Spleen (tissue), 11 donors: ENCODE measurements around the gene IPO9. TPM values are rescaled to one million over a fixed set of nuclear protein-coding genes. Genes with fewer than 3 reads are reported as not detected.

Source experiments
- DNase-seq: peaks from one replicate; pipeline ENCODE4 v3.0.0-alpha.2; 2020
- H3K27ac ChIP-seq, 8 donors: fragments of 200-600 bp; sonication (generic) in 7 of 8; 1 replicate in 4 of 8; 2 replicates in 4 of 8; pipeline versions ENCODE4 v1.5.0 to v1.8.0; 2016 to 2021; ENCODE audit warnings: inconsistent platforms in 4 of 8, mild to moderate bottlenecking in 4 of 8, moderate library complexity in 1 of 8
- H3K27me3 ChIP-seq, 7 donors: fragments of 200-600 bp; sonication (generic) in 6 of 7; replicated peaks in 1 of 7; 1 replicate in 4 of 7; 2 replicates in 3 of 7; pipeline versions ENCODE4 v1.5.0 to v1.8.0; 2016 to 2021; ENCODE audit warnings: inconsistent platforms in 3 of 7, mild to moderate bottlenecking in 1 of 7
- H3K36me3 ChIP-seq, 6 donors: fragments of 200-600 bp; sonication (generic) in 5 of 6; 1 replicate in 4 of 6; 2 replicates in 2 of 6; pipeline versions ENCODE4 v1.5.0 to v1.8.0; 2016 to 2021; ENCODE audit warnings: inconsistent platforms in 2 of 6
- H3K4me1 ChIP-seq, 6 donors: fragments of 200-600 bp; sonication (generic) in 5 of 6; 1 replicate in 3 of 6; 2 replicates in 3 of 6; pipeline versions ENCODE4 v1.5.0 to v1.8.0; 2016 to 2021; ENCODE audit warnings: inconsistent platforms in 3 of 6
- H3K4me3 ChIP-seq, 8 donors: fragments of 200-600 bp; sonication (generic) in 7 of 8; 1 replicate in 4 of 8; 2 replicates in 4 of 8; pipeline versions ENCODE4 v1.5.0 to v1.8.0; 2016 to 2021; ENCODE audit warnings: inconsistent platforms in 4 of 8, mild to moderate bottlenecking in 4 of 8, moderate library complexity in 2 of 8
- H3K9me3 ChIP-seq, 8 donors: fragments of 200-600 bp; sonication (generic) in 7 of 8; 1 replicate in 4 of 8; 2 replicates in 4 of 8; pipeline versions ENCODE4 v1.5.0 to v1.8.0; 2016 to 2021; ENCODE audit warnings: inconsistent platforms in 4 of 8
- POLR2A ChIP-seq, 3 donors: fragments of 450-650 bp; IDR thresholded peaks; one replicate each; pipeline ENCODE4 v1.5.1; 2017; ENCODE audit warnings: antibody characterized with exemption in 3 of 3, mild to moderate bottlenecking in 1 of 3
- POLR2AphosphoS5 ChIP-seq, 3 donors: sonication (generic); formaldehyde crosslinking; IDR thresholded peaks; one replicate each; pipeline ENCODE4 v1.5.1; 2017; ENCODE audit warnings: antibody characterized with exemption in 3 of 3
- WGBS, 5 donors: extraction: QIAGEN DNeasy Blood & Tissue Kit in 3 of 5; methylation state at CpG; one replicate each; pipeline versions ENCODE4 v1.1.5 to v1.1.7; 2013 to 2018; 5-methylcytosine and 5-hydroxymethylcytosine counted together
- intact Hi-C: fragments of 100-400 bp; cut with DNase I; formaldehyde crosslinking; loops from one replicate; pipeline ENCODE4 v1.15.0; 2023; ENCODE audit warnings: low total_unique reads
- polyA plus RNA-seq, 3 donors: library from polyadenylated mRNA; stranded (reverse); fragments of 200-250 nt; gene quantifications; one replicate each; pipeline ENCODE4 v1.2.1, GENCODE V29; 2013
- total RNA-seq, 7 donors: library from RNA; depleted of rRNA in 3 of 7; stranded (reverse); fragments of >200 nt in 3 of 7; fragmentation: NEBNext Ultra II Directional in 4 of 7; extraction: Animal tissue kit (Norgen Biotek cat#: 25700) in 4 of 7; gene quantifications; one replicate each; pipeline versions ENCODE4 v1.1.0 to v1.2.1, GENCODE V29; 2016 to 2021
- TF ChIP-seq, protein P1 (sequence below), 11 experiments: fragments of 200-600 bp in 7 of 11; fragments of 450-650 bp in 4 of 11; sonication (generic) in 4 of 11; IDR thresholded peaks in 8 of 11; conservative IDR thresholded peaks in 3 of 11; 1 replicate in 7 of 11; 2 replicates in 4 of 11; pipeline versions ENCODE4 v1.4.0 to v1.8.0; 2016 to 2021; ENCODE audit warnings: antibody characterized with exemption in 11 of 11, inconsistent platforms in 4 of 11, mild to moderate bottlenecking in 1 of 11
- donor health status: healthy with polysubstance abuse.
- donor health status: DM: no; HTN: no; CAD: no; lungs with moderate emphysema.
- donor health status: DM: no; HTN: no; CAD: no.
- donor health status: Bipolar disorder and iron deficiency.
- donor health status: healthy.
- donor health status: DM: no; HTN: no; CAD: no.
- donor health status: DM: yes; HTN: yes; CAD: no.

The IPO9 gene
- total and polyA plus RNA-seq, 10 donors, result 13.8 to 35.7 (median 27.1) TPM

- Histone ChIP-seq H3K27me3 (peaks cover 0 to 10% (median 0%) of the 10 kb centered on the region in 7 donors), H3K9me3 (no peaks in the 10 kb centered on the region), H3K36me3 (peaks cover 0 to 10% (median 0%) of the 10 kb centered on the region in 6 donors), H3K4me1 (peaks cover 0 to 10% (median 4%) of the 10 kb centered on the region in 6 donors), H3K27ac (peak overlapping the region in 1 of 8 donors; percentile 43), H3K4me3 (peak overlapping the region in 1 of 8 donors; percentile 38)
- intact Hi-C loops, result no loop called here
- DNase-seq, result peak; percentile 88
- WGBS, 5 donors, result 10 to 13% (median 12%) methylated on average over 9 to 10 of the region's 10 CpGs
- TF ChIP-seq POLR2AphosphoS5 (IDR thresholded peaks at IDR 0.05) (peak; percentile 63 to 77 (median 74)), POLR2A (IDR thresholded peaks at IDR 0.05) (no peak)
- TF ChIP-seq, protein P1, sequence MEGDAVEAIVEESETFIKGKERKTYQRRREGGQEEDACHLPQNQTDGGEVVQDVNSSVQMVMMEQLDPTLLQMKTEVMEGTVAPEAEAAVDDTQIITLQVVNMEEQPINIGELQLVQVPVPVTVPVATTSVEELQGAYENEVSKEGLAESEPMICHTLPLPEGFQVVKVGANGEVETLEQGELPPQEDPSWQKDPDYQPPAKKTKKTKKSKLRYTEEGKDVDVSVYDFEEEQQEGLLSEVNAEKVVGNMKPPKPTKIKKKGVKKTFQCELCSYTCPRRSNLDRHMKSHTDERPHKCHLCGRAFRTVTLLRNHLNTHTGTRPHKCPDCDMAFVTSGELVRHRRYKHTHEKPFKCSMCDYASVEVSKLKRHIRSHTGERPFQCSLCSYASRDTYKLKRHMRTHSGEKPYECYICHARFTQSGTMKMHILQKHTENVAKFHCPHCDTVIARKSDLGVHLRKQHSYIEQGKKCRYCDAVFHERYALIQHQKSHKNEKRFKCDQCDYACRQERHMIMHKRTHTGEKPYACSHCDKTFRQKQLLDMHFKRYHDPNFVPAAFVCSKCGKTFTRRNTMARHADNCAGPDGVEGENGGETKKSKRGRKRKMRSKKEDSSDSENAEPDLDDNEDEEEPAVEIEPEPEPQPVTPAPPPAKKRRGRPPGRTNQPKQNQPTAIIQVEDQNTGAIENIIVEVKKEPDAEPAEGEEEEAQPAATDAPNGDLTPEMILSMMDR (IDR thresholded peaks at IDR 0.05 in 8 of 11, conservative IDR thresholded peaks at IDR 0.05 in 3 of 11), result peak; percentile 52 to 93 (median 86)
These were observed 67.2 kb downstream of the IPO9 start for GRCh38 chr1:201895913-201896807.

DNA sequence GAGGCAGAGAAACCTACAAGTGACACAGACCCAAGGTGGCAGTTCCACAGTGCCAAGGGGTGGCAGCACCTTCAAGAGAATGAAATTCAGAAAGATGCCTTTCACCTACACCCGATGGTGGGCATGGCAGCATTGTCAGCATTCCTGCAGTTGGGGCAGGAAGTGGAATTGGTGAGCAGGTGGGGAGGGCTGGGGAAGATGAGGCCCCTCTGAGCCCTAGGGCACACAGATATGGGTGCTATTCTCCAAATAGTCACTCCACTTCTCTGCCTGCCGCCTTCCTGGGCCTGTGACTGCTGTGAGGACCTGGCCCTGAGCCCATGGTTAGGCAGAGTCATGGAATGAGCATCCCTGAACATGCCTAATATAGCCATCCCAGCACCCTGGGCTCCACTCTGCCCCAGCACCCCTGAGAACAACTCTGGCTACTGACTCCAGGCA, 68.0 kb downstream of the IPO9 start:
- no peak for DNase-seq
- no peak overlapping the region for H3K4me3 ChIP-seq
- peaks cover 0 to 10% (median 4%) of the 10 kb centered on the region in 6 donors for H3K4me1 ChIP-seq
- TF ChIP-seq POLR2AphosphoS5 (IDR thresholded peaks at IDR 0.05) (no peak), POLR2A (IDR thresholded peaks at IDR 0.05) (no peak)
- TF ChIP-seq, protein P1 (IDR thresholded peaks at IDR 0.05 in 8 of 11, conservative IDR thresholded peaks at IDR 0.05 in 3 of 11), result no peak
- peak overlapping the region in 2 of 8 donors; percentile 26 to 43 for H3K27ac ChIP-seq
- H3K9me3 ChIP-seq, result no peaks in the 10 kb centered on the region
- peaks cover 0 to 10% (median 0%) of the 10 kb centered on the region in 6 donors for H3K36me3 ChIP-seq
- peaks cover 0 to 1% (median 0%) of the 10 kb centered on the region in 7 donors for H3K27me3 ChIP-seq
- intact Hi-C loops, result no loop called here
- WGBS, 5 donors, result 49 to 78% (median 74%) methylated on average over 2 of the region's 2 CpGs

DNA sequence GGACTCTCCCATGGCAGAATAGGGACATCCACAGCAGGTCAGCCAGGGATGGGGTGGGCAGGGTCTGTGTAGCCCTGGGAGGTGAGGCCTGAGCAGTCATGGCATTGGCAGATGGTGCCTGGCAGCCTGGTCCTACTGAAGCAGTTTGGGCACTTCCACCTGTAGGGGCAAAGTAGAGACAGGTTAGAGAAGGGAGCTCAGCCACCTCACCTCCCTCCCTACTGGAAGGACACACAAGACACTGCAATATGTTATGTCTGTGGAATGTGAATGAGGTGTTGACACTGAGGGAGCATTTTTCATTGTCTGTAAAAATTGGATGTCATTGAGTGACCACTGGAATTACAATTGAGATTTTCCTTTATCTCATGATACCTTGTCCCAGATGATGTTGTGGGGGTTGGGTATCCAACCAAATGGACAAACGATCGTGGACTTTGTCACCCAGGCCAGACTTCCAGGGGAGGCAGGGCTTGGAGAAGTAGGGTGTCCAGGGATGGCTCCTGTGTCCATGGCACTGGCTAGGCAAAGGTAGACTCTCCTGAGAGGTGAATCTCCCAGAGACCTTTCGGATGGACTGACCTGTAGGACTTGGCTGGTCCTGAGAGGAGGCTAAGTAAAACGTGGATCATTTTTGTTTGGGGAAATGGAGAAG, 69.4 kb downstream of the IPO9 start:
- no peak for TF ChIP-seq POLR2AphosphoS5 (IDR thresholded peaks at IDR 0.05)
- TF ChIP-seq POLR2A (IDR thresholded peaks at IDR 0.05), result no peak
- TF ChIP-seq, protein P1 (IDR thresholded peaks at IDR 0.05 in 8 of 11, conservative IDR thresholded peaks at IDR 0.05 in 3 of 11), result no peak
- Histone ChIP-seq H3K36me3 (peaks cover 0 to 10% (median 0%) of the 10 kb centered on the region in 6 donors), H3K4me3 (no peak overlapping the region), H3K27ac (no peak overlapping the region), H3K27me3 (no peaks in the 10 kb centered on the region), H3K9me3 (no peaks in the 10 kb centered on the region), H3K4me1 (peaks cover 0 to 10% (median 4%) of the 10 kb centered on the region in 6 donors)
- no peak for DNase-seq
- WGBS, 5 donors, result 71 to 86% (median 81%) methylated on average over 4 of the region's 4 CpGs
- intact Hi-C loops, result no loop called here
